ACC112 (cell line): ENCODE data around the gene IRAK3.

Experiments
- H2AFZ ChIP-seq: fragments of 200-600 bp; sonication (generic); one replicate; pipeline ENCODE4 v1.6.0; 2017; ENCODE audit warnings: antibody characterized with exemption, low read length; ENCODE audit not compliant: unreplicated experiment
- H3K27ac ChIP-seq: fragments of 200-600 bp; sonication (generic); 2 replicates; pipeline ENCODE4 v1.5.1; 2014; ENCODE audit warnings: low read depth, mild to moderate bottlenecking, antibody characterized with exemption, low read length, moderate library complexity
- H3K27me3 ChIP-seq: fragments of 200-600 bp; sonication (generic); 2 replicates; pipeline ENCODE4 v1.6.1; 2014; ENCODE audit warnings: mild to moderate bottlenecking, antibody characterized with exemption, low read length, moderate library complexity, mixed read lengths; ENCODE audit not compliant: insufficient read depth
- H3K36me3 ChIP-seq: fragments of 200-600 bp; sonication (generic); 2 replicates; pipeline ENCODE4 v1.6.1; 2016; ENCODE audit warnings: mild to moderate bottlenecking, antibody characterized with exemption, low read length, moderate library complexity, mixed read lengths; ENCODE audit not compliant: insufficient read depth
- H3K4me1 ChIP-seq: fragments of 200-600 bp; sonication (generic); one replicate; pipeline ENCODE4 v1.6.1; 2016; ENCODE audit warnings: low read length, mixed read lengths; ENCODE audit not compliant: insufficient read depth, unreplicated experiment, control insufficient read depth
- H3K4me3 ChIP-seq: fragments of 200-600 bp; sonication (generic); 2 replicates; pipeline ENCODE4 v1.5.1; 2014; ENCODE audit warnings: mild to moderate bottlenecking, low read depth, low read length
- H3K79me2 ChIP-seq: fragments of 200-600 bp; sonication (generic); one replicate; pipeline ENCODE4 v1.6.0; 2016; ENCODE audit warnings: low read length; ENCODE audit not compliant: control insufficient read depth, unreplicated experiment, insufficient read depth

IRAK3 gene

GRCh38 chr12:66258011-66258410, 69.0 kb downstream of the IRAK3 start:
- H3K4me3 ChIP-seq: no peak overlapping the region
- no peaks in the 10 kb centered on the region for H3K4me1 ChIP-seq
- H3K27ac ChIP-seq: no peak overlapping the region
- H3K36me3 ChIP-seq: no peaks in the 10 kb centered on the region
- no peaks in the 10 kb centered on the region; the same call in 1 of the 2 replicates for H3K27me3 ChIP-seq
- H3K79me2 ChIP-seq: no peaks in the 10 kb centered on the region
- H2AFZ ChIP-seq: no peak overlapping the region

- Histone ChIP-seq H3K4me1 (no peaks in the 10 kb centered on the region), H2AFZ (no peak overlapping the region), H3K79me2 (no peaks in the 10 kb centered on the region), H3K27me3 (no peaks in the 10 kb centered on the region; the same call in 1 of the 2 replicates), H3K27ac (no peak overlapping the region), H3K4me3 (no peak overlapping the region), H3K36me3 (no peaks in the 10 kb centered on the region)
Observed at GRCh38 chr12:66262737-66263136, 73.7 kb downstream of the IRAK3 start.

GRCh38 chr12:66268562-66268961, 79.5 kb downstream of the IRAK3 start:
- Histone ChIP-seq H3K36me3 (no peaks in the 10 kb centered on the region), H3K4me1 (no peaks in the 10 kb centered on the region), H3K4me3 (no peak overlapping the region), H3K27ac (no peak overlapping the region), H2AFZ (no peak overlapping the region), H3K79me2 (no peaks in the 10 kb centered on the region), H3K27me3 (peaks cover 3% of the 10 kb centered on the region; the same call in 1 of the 2 replicates)

- peaks cover 5% of the 10 kb centered on the region; the same call in 1 of the 2 replicates for H3K27me3 ChIP-seq
- no peaks in the 10 kb centered on the region for H3K79me2 ChIP-seq
- H3K27ac ChIP-seq: no peak overlapping the region
- no peaks in the 10 kb centered on the region for H3K36me3 ChIP-seq
- no peaks in the 10 kb centered on the region for H3K4me1 ChIP-seq
- H3K4me3 ChIP-seq: no peak overlapping the region
- no peak overlapping the region for H2AFZ ChIP-seq
Observed at GRCh38 chr12:66269142-66269541, 80.1 kb downstream of the IRAK3 start.

GRCh38 chr12:66269757-66270383, 80.9 kb downstream of the IRAK3 start:
- H2AFZ ChIP-seq: no peak overlapping the region
- no peak overlapping the region for H3K4me3 ChIP-seq
- H3K79me2 ChIP-seq: no peaks in the 10 kb centered on the region
- H3K27me3 ChIP-seq: peaks cover 5% of the 10 kb centered on the region; the same call in 1 of the 2 replicates
- no peak overlapping the region for H3K27ac ChIP-seq
- H3K36me3 ChIP-seq: no peaks in the 10 kb centered on the region
- H3K4me1 ChIP-seq: no peaks in the 10 kb centered on the region

GRCh38 chr12:66270613-66271012, 81.6 kb downstream of the IRAK3 start:
- Histone ChIP-seq H3K27me3 (peaks cover 5% of the 10 kb centered on the region; the same call in 1 of the 2 replicates), H3K27ac (no peak overlapping the region), H2AFZ (no peak overlapping the region), H3K4me1 (no peaks in the 10 kb centered on the region), H3K79me2 (no peaks in the 10 kb centered on the region), H3K4me3 (no peak overlapping the region), H3K36me3 (no peaks in the 10 kb centered on the region)

- Histone ChIP-seq H2AFZ (no peak overlapping the region), H3K4me3 (no peak overlapping the region), H3K27me3 (peaks cover 5% of the 10 kb centered on the region; the same call in 1 of the 2 replicates), H3K27ac (no peak overlapping the region), H3K79me2 (no peaks in the 10 kb centered on the region), H3K4me1 (no peaks in the 10 kb centered on the region), H3K36me3 (no peaks in the 10 kb centered on the region)
Observed at GRCh38 chr12:66272650-66273049, 83.6 kb downstream of the IRAK3 start.

- no peak overlapping the region for H3K4me3 ChIP-seq
- no peak overlapping the region for H3K27ac ChIP-seq
Observed at GRCh38 chr12:66273147-66273546, 84.1 kb downstream of the IRAK3 start.

GRCh38 chr12:66275040-66275439, 86.0 kb downstream of the IRAK3 start:
- H3K27me3 ChIP-seq: peaks cover 5% of the 10 kb centered on the region; the same call in 1 of the 2 replicates
- H3K4me3 ChIP-seq: no peak overlapping the region
- H3K27ac ChIP-seq: no peak overlapping the region
- H3K4me1 ChIP-seq: no peaks in the 10 kb centered on the region
- H3K36me3 ChIP-seq: no peaks in the 10 kb centered on the region
- H3K79me2 ChIP-seq: no peaks in the 10 kb centered on the region
- H2AFZ ChIP-seq: no peak overlapping the region

More at GRCh38 chr12:66273147-66273546, 84.1 kb downstream of the IRAK3 start:
- H3K79me2 ChIP-seq: no peaks in the 10 kb centered on the region
- H2AFZ ChIP-seq: no peak overlapping the region
- peaks cover 5% of the 10 kb centered on the region; the same call in 1 of the 2 replicates for H3K27me3 ChIP-seq
- H3K36me3 ChIP-seq: no peaks in the 10 kb centered on the region
- H3K4me1 ChIP-seq: no peaks in the 10 kb centered on the region

- peaks cover 10% of the 10 kb centered on the region; the same call in 1 of the 2 replicates for H3K27me3 ChIP-seq
- no peaks in the 10 kb centered on the region for H3K79me2 ChIP-seq
- H3K36me3 ChIP-seq: no peaks in the 10 kb centered on the region
Observed at GRCh38 chr12:66279123-66279712, 90.2 kb downstream of the IRAK3 start.

GRCh38 chr12:66280561-66280960, 91.5 kb downstream of the IRAK3 start:
- Histone ChIP-seq H3K36me3 (no peaks in the 10 kb centered on the region), H3K27ac (no peak overlapping the region), H3K4me1 (no peaks in the 10 kb centered on the region), H3K27me3 (peaks cover 13% of the 10 kb centered on the region; the same call in 1 of the 2 replicates), H3K79me2 (no peaks in the 10 kb centered on the region), H2AFZ (no peak overlapping the region), H3K4me3 (no peak overlapping the region)

More at GRCh38 chr12:66279123-66279712, 90.2 kb downstream of the IRAK3 start:
- Histone ChIP-seq H3K4me3 (no peak overlapping the region), H3K4me1 (no peaks in the 10 kb centered on the region), H3K27ac (no peak overlapping the region), H2AFZ (no peak overlapping the region)
